Neural progenitor cell (in vitro differentiated cells): ENCODE results near the gene SH3BGRL. TPM values are rescaled to one million over a fixed set of nuclear protein-coding genes. Genes with fewer than 3 reads are reported as not detected.

Experiments
- DNase-seq: peaks from one replicate; pipeline ENCODE4 v3.0.0-alpha.2; 2016; ENCODE audit warnings: low spot score
- H2AFZ ChIP-seq: fragments of 200-600 bp; sonication (generic); replicated peaks from 2 replicates; pipeline ENCODE4 v1.6.1; 2016; ENCODE audit warnings: antibody characterized with exemption
- H3F3A ChIP-seq: fragments of 200-600 bp; sonication (generic); 2 replicates; pipeline ENCODE4 v1.6.1; 2016; ENCODE audit warnings: antibody characterized with exemption, low read depth
- H3K27ac ChIP-seq: fragments of 200-600 bp; sonication (generic); 2 replicates; pipeline ENCODE4 v1.5.1; 2016; ENCODE audit warnings: mild to moderate bottlenecking
- H3K27me3 ChIP-seq: fragments of 200-600 bp; sonication (generic); 2 replicates; pipeline ENCODE4 v1.6.1; 2016; ENCODE audit warnings: mild to moderate bottlenecking, moderate library complexity
- H3K36me3 ChIP-seq: fragments of 200-600 bp; sonication (generic); 2 replicates; pipeline ENCODE4 v1.5.1; 2016
- H3K4me1 ChIP-seq: fragments of 200-600 bp; sonication (generic); 2 replicates; pipeline ENCODE4 v1.6.1; 2016; ENCODE audit warnings: mixed run types
- H3K4me2 ChIP-seq: fragments of 200-600 bp; sonication (generic); 2 replicates; pipeline ENCODE4 v1.6.1; 2016
- H3K4me3 ChIP-seq: fragments of 200-600 bp; sonication (generic); 2 replicates; pipeline ENCODE4 v1.5.1; 2016
- H3K79me2 ChIP-seq: fragments of 200-600 bp; sonication (generic); 2 replicates; pipeline ENCODE4 v1.6.1; 2016; ENCODE audit warnings: low read depth
- H3K9ac ChIP-seq: fragments of 200-600 bp; sonication (generic); 2 replicates; pipeline ENCODE4 v1.6.1; 2016
- H3K9me3 ChIP-seq: fragments of 200-600 bp; sonication (generic); 2 replicates; pipeline ENCODE4 v1.5.1; 2016; ENCODE audit warnings: low read depth
- H4K20me1 ChIP-seq: fragments of 200-600 bp; sonication (generic); 2 replicates; pipeline ENCODE4 v1.6.1; 2016; ENCODE audit warnings: low read depth
- H3K27ac Mint-ChIP-seq: 3 replicates; pipeline ENCODE4 v1.8.0; 2021; ENCODE audit warnings: mixed read lengths
- H3K27me3 Mint-ChIP-seq: 2 replicates; pipeline ENCODE4 v1.8.0; 2022; ENCODE audit warnings: low read depth, mild to moderate bottlenecking, inconsistent platforms, moderate library complexity, mixed read lengths; ENCODE audit not compliant: insufficient read depth
- H3K36me3 Mint-ChIP-seq: 3 replicates; pipeline ENCODE4 v1.8.0; 2021; ENCODE audit warnings: mixed read lengths
- H3K4me1 Mint-ChIP-seq: 3 replicates; pipeline ENCODE4 v1.8.0; 2021; ENCODE audit warnings: mixed read lengths
- H3K4me3 Mint-ChIP-seq: 3 replicates; pipeline ENCODE4 v1.8.0; 2021; ENCODE audit warnings: mild to moderate bottlenecking, moderate library complexity, mixed read lengths
- H3K9me3 Mint-ChIP-seq: 3 replicates; pipeline ENCODE4 v1.8.0; 2020; ENCODE audit warnings: mixed read lengths
- CTCF ChIP-seq: fragments of 200-600 bp; sonication (generic); IDR thresholded peaks from 2 replicates; pipeline ENCODE4 v1.5.1; 2017; ENCODE audit warnings: antibody characterized with exemption, mild to moderate bottlenecking
- EZH2 ChIP-seq: fragments of 200-600 bp; sonication (generic); IDR thresholded peaks from 2 replicates; pipeline ENCODE4 v1.6.1; 2017; ENCODE audit warnings: antibody characterized with exemption, mild to moderate bottlenecking, moderate library complexity
- EZH2phosphoT487 ChIP-seq: fragments of 200-600 bp; sonication (generic); IDR thresholded peaks from 2 replicates; pipeline ENCODE4 v1.6.1; 2017; ENCODE audit warnings: antibody characterized with exemption
- total RNA-seq: library from RNA; depleted of rRNA; stranded (reverse); fragments of >200 nt; gene quantifications from 2 replicates; pipeline ENCODE4 v1.2.3, GENCODE V29; 2015; ENCODE audit warnings: low replicate concordance

Gene SH3BGRL
- total RNA-seq, 1 donor from 2014 or later = 127 TPM

- Mint-ChIP-seq H3K27ac (no peak overlapping the region), H3K4me3 (no peak overlapping the region), H3K27me3 (no peaks in the 10 kb centered on the region), H3K36me3 (no peaks in the 10 kb centered on the region), H3K9me3 (no peaks in the 10 kb centered on the region), H3K4me1 (peaks cover 4% of the 10 kb centered on the region)
- H3K4me2 ChIP-seq = no peak overlapping the region
- no peak for DNase-seq
- no peaks in the 10 kb centered on the region for H3K4me1 ChIP-seq
- H3K27me3 ChIP-seq = no peaks in the 10 kb centered on the region
- H3K4me3 ChIP-seq = no peak overlapping the region
- no peaks in the 10 kb centered on the region for H3K36me3 ChIP-seq
- H3K79me2 ChIP-seq = no peaks in the 10 kb centered on the region
- H3F3A ChIP-seq = no peaks in the 10 kb centered on the region
- TF ChIP-seq EZH2 (no peak), CTCF (no peak), EZH2phosphoT487 (no peak)
- no peaks in the 10 kb centered on the region for H4K20me1 ChIP-seq
- H3K9ac ChIP-seq = no peak overlapping the region
- no peak overlapping the region for H3K27ac ChIP-seq
- no peak overlapping the region for H2AFZ ChIP-seq
- H3K9me3 ChIP-seq = no peaks in the 10 kb centered on the region
Measured at GRCh38 chrX:81259020-81259713, 57.3 kb downstream of the SH3BGRL start.

- Mint-ChIP-seq H3K27ac (no peak overlapping the region), H3K27me3 (no peaks in the 10 kb centered on the region), H3K9me3 (no peaks in the 10 kb centered on the region), H3K4me1 (peaks cover 4% of the 10 kb centered on the region), H3K4me3 (no peak overlapping the region), H3K36me3 (no peaks in the 10 kb centered on the region)
- Histone ChIP-seq H4K20me1 (no peaks in the 10 kb centered on the region), H3K79me2 (no peaks in the 10 kb centered on the region), H3K36me3 (no peaks in the 10 kb centered on the region), H3K4me3 (no peak overlapping the region), H2AFZ (no peak overlapping the region), H3K27me3 (no peaks in the 10 kb centered on the region), H3F3A (no peaks in the 10 kb centered on the region), H3K4me1 (no peaks in the 10 kb centered on the region), H3K9me3 (no peaks in the 10 kb centered on the region), H3K9ac (no peak overlapping the region), H3K4me2 (no peak overlapping the region), H3K27ac (no peak overlapping the region)
- no peak for DNase-seq
- no peak for TF ChIP-seq CTCF
- TF ChIP-seq EZH2phosphoT487 = no peak
- TF ChIP-seq EZH2 = no peak
Measured at GRCh38 chrX:81259714-81260395, 58.0 kb downstream of the SH3BGRL start.

- no peak overlapping the region for H3K27ac ChIP-seq
- H3F3A ChIP-seq = no peaks in the 10 kb centered on the region
- DNase-seq = no peak
- no peak overlapping the region for H3K4me3 Mint-ChIP-seq
- H3K27ac Mint-ChIP-seq = no peak overlapping the region
- no peak overlapping the region for H3K4me2 ChIP-seq
- no peaks in the 10 kb centered on the region for H3K36me3 Mint-ChIP-seq
- H3K36me3 ChIP-seq = no peaks in the 10 kb centered on the region
- H3K79me2 ChIP-seq = no peaks in the 10 kb centered on the region
- H3K27me3 Mint-ChIP-seq = no peaks in the 10 kb centered on the region
- no peaks in the 10 kb centered on the region for H3K9me3 ChIP-seq
- H3K4me3 ChIP-seq = no peak overlapping the region
- no peak overlapping the region for H3K9ac ChIP-seq
- no peak overlapping the region for H2AFZ ChIP-seq
- H3K4me1 Mint-ChIP-seq = peaks cover 4% of the 10 kb centered on the region
- H3K27me3 ChIP-seq = no peaks in the 10 kb centered on the region
- TF ChIP-seq EZH2 (no peak), EZH2phosphoT487 (no peak), CTCF (no peak)
- no peaks in the 10 kb centered on the region for H4K20me1 ChIP-seq
- H3K9me3 Mint-ChIP-seq = peaks cover 8% of the 10 kb centered on the region
- no peaks in the 10 kb centered on the region for H3K4me1 ChIP-seq
Measured at GRCh38 chrX:81261576-81261975, 59.7 kb downstream of the SH3BGRL start.
